Keratinocyte (primary cell): ENCODE measurements around the gene TRAF7. TPM values are rescaled to one million over a fixed set of nuclear protein-coding genes. Genes with fewer than 3 reads are reported as not detected.
A peak's percentile ranks its signal among the peaks of the same experiment; 100 is the strongest.

Source experiments
- DNase-seq: peaks from one replicate; pipeline ENCODE4 v3.0.0-alpha.2; 2011; ENCODE audit warnings: low read depth, missing footprints, low spot score
- FAIRE-seq: peaks from 2 replicates; lab custom pipeline; 2011; peaks lifted over from hg19 to GRCh38; lab: Jason Lieb, UNC
- H2AFZ ChIP-seq: 2 replicates; pipeline ENCODE4 v1.6.0; 2012; ENCODE audit warnings: low read length, control low read depth, inconsistent platforms; ENCODE audit not compliant: control insufficient read depth
- H3K27ac ChIP-seq: 2 replicates; pipeline ENCODE4 v1.5.1; 2011; ENCODE audit warnings: low read length; ENCODE audit not compliant: control insufficient read depth, insufficient read depth
- H3K27me3 ChIP-seq: 3 replicates; pipeline ENCODE4 v1.6.0; 2011; ENCODE audit warnings: low read length; ENCODE audit not compliant: control insufficient read depth, insufficient read depth; ENCODE audit errors: extremely low read depth
- H3K36me3 ChIP-seq, 2 experiments: 2 replicates in 1 of 2; 3 replicates in 1 of 2; pipeline ENCODE4 v1.5.1; 2011; ENCODE audit warnings: low read length in 2 of 2, mild to moderate bottlenecking in 1 of 2; ENCODE audit not compliant: control insufficient read depth in 2 of 2, insufficient read depth in 2 of 2; ENCODE audit errors: extremely low read depth in 1 of 2
- H3K4me1 ChIP-seq: 3 replicates; pipeline ENCODE4 v1.5.1; 2011; ENCODE audit warnings: low read length; ENCODE audit not compliant: control insufficient read depth, insufficient read depth; ENCODE audit errors: extremely low read depth
- H3K4me2 ChIP-seq: 3 replicates; pipeline ENCODE4 v1.6.0; 2011; ENCODE audit warnings: low read depth, low read length; ENCODE audit not compliant: control insufficient read depth, insufficient read depth; ENCODE audit errors: extremely low read depth
- H3K4me3 ChIP-seq, 3 experiments: fragments of 200-600 bp in 1 of 3; sonication (generic) in 1 of 3; 2 replicates in 2 of 3; 3 replicates in 1 of 3; pipeline ENCODE4 v1.5.1; 2011 to 2016; ENCODE audit warnings: low read length in 3 of 3, mild to moderate bottlenecking in 3 of 3, control low read depth in 2 of 3, inconsistent platforms in 1 of 3, low read depth in 1 of 3, mixed read lengths in 1 of 3, mixed run types in 1 of 3, moderate library complexity in 1 of 3; ENCODE audit not compliant: control insufficient read depth in 2 of 3, insufficient read depth in 2 of 3; ENCODE audit errors: extremely low read depth in 1 of 3
- H3K79me2 ChIP-seq: 2 replicates; pipeline ENCODE4 v1.6.0; 2012; ENCODE audit warnings: low read length; ENCODE audit not compliant: control insufficient read depth, insufficient read depth
- H3K9ac ChIP-seq: 3 replicates; pipeline ENCODE4 v1.6.0; 2011; ENCODE audit warnings: low read length; ENCODE audit not compliant: control insufficient read depth, insufficient read depth; ENCODE audit errors: extremely low read depth
- H3K9me1 ChIP-seq: 3 replicates; pipeline ENCODE4 v1.6.0; 2011; ENCODE audit warnings: low read length; ENCODE audit not compliant: control insufficient read depth, insufficient read depth; ENCODE audit errors: extremely low read depth
- H3K9me3 ChIP-seq: 2 replicates; pipeline ENCODE4 v1.5.1; 2012; ENCODE audit warnings: low read depth, low read length; ENCODE audit not compliant: control insufficient read depth
- H4K20me1 ChIP-seq: 3 replicates; pipeline ENCODE4 v1.6.0; 2011; ENCODE audit warnings: low read length; ENCODE audit not compliant: control insufficient read depth, insufficient read depth; ENCODE audit errors: extremely low read depth
- CTCF ChIP-seq, 3 experiments: IDR thresholded peaks in 1 of 3; conservative IDR thresholded peaks in 1 of 3; optimal IDR thresholded peaks in 1 of 3; 2 replicates in 2 of 3; 3 replicates in 1 of 3; pipeline versions ENCODE3 to v1.5.1; 2011; ENCODE audit warnings: low read length in 3 of 3, mild to moderate bottlenecking in 3 of 3, moderate library complexity in 2 of 3, control low read depth in 1 of 3, inconsistent platforms in 1 of 3; ENCODE audit not compliant: insufficient read depth in 2 of 3; ENCODE audit errors: extremely low read depth in 1 of 3
- EZH2 ChIP-seq: IDR thresholded peaks from one replicate; pipeline ENCODE4 v1.6.1; 2012; ENCODE audit warnings: inconsistent platforms, mild to moderate bottlenecking, low read length, moderate library complexity
- dilution Hi-C: fragments of 300-500 bp; cut with MboI; formaldehyde crosslinking; loops from one replicate; pipeline ENCODE4 v1.7.0; 2020; ENCODE audit warnings: low sequenced_read_pairs; ENCODE audit not compliant: extremely low pct_ligation_motif_present
- polyA plus RNA-seq, 5 experiments: library from polyadenylated mRNA; depleted of rRNA in 3 of 5; stranded (reverse) in 3 of 5; stranded (forward) in 1 of 5; unstranded in 1 of 5; fragments of >200 nt; gene quantifications; 1 replicate in 1 of 5; 2 replicates in 3 of 5; 3 replicates in 1 of 5; pipeline versions ENCODE4 v1.2.1 to v1.2.3, GENCODE V29; 2011 to 2012; ENCODE audit warnings: missing spikeins in 2 of 5, low read depth in 1 of 5, low replicate concordance in 1 of 5

Gene TRAF7
- polyA plus RNA-seq, 1 donor (not counting 4 experiments of a cell fraction or from before 2014, with no cell fraction given) = 38.4 TPM

DNA sequence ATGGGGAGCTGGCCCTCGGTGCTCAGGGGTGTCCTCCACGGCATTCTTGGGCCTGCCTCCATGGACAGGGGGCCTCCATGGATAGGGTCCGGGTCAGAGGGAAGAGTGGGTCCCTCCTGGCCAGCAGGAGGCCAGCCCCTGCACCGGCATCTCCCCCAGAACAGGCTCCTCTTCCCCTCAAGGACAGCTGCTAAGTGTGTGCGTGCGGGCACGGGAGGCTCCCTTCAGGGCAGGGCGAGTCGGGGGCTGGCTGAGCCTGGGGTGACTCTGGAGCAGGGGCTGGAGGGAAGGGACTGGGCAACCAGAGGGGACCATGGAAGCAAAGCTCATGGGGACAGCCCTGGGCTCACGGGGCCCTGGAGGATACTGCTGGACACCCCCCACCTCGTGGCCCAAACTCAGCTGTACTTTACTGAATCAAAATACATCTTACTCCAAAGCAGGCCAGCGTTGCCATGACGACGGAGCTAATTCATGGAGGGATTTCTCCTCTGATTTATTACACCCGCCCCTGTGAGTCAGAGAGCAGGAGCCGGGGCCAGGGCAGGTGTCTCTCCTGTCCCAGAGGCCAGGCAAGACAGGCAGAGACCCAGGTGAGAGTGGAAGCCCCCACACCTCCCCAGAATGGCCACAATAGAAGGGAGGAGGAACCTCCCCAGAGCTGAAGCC lies 38.7 kb downstream of the TRAF7 start:
- FAIRE-seq (no peak), DNase-seq (no peak)
- Histone ChIP-seq H4K20me1 (no peaks in the 10 kb centered on the region), H3K36me3 (no peaks in the 10 kb centered on the region), H3K79me2 (no peaks in the 10 kb centered on the region), H3K4me2 (no peak overlapping the region), H3K9me3 (no peaks in the 10 kb centered on the region), H3K9ac (no peak overlapping the region), H3K4me1 (peaks cover 19% of the 10 kb centered on the region), H3K4me3 (no peak overlapping the region), H3K9me1 (no peaks in the 10 kb centered on the region), H3K27ac (no peak overlapping the region), H3K27me3 (peaks cover 38% of the 10 kb centered on the region), H2AFZ (no peak overlapping the region)
- dilution Hi-C loops = no loop called here
- TF ChIP-seq CTCF (optimal IDR thresholded peaks at IDR 0.05 in 1 of 3, IDR thresholded peaks at IDR 0.05 in 1 of 3, conservative IDR thresholded peaks at IDR 0.05 in 1 of 3; ENCODE audit: extremely low read depth in 1 of 3, insufficient read depth in 2 of 3, low read length in 3 of 3) (no peak), EZH2 (no peak)

- FAIRE-seq = peak; percentile 59
- H3K4me3 ChIP-seq = no peak overlapping the region
- no peaks in the 10 kb centered on the region for H3K9me1 ChIP-seq
- H4K20me1 ChIP-seq = no peaks in the 10 kb centered on the region
- H3K4me2 ChIP-seq = no peak overlapping the region
- H3K9me3 ChIP-seq = no peaks in the 10 kb centered on the region
- no peak overlapping the region for H2AFZ ChIP-seq
- H3K9ac ChIP-seq = no peak overlapping the region
- H3K36me3 ChIP-seq = no peaks in the 10 kb centered on the region
- H3K4me1 ChIP-seq = peaks cover 19% of the 10 kb centered on the region
- TF ChIP-seq CTCF (optimal IDR thresholded peaks at IDR 0.05 in 1 of 3, IDR thresholded peaks at IDR 0.05 in 1 of 3, conservative IDR thresholded peaks at IDR 0.05 in 1 of 3; ENCODE audit: extremely low read depth in 1 of 3, insufficient read depth in 2 of 3, low read length in 3 of 3) (peak; percentile 74 to 91 (median 76)), EZH2 (no peak)
- no peak for DNase-seq
- H3K79me2 ChIP-seq = no peaks in the 10 kb centered on the region
- H3K27ac ChIP-seq = no peak overlapping the region
- peaks cover 38% of the 10 kb centered on the region for H3K27me3 ChIP-seq
- dilution Hi-C loops = no loop called here
These were observed 39.3 kb downstream of the TRAF7 start for GRCh38 chr16:2194852-2195321.
